Cerebellar cortex (tissue), 1 donor: Measurements from ENCODE around the gene FCHO1.
"Not testable (repeated sequence)": the region's sequence is repeated elsewhere in the genome, so short reads cannot be mapped to it uniquely, and the experiment has no call there.

ENCODE experiments used
- DNase-seq: peaks from one replicate; pipeline ENCODE4 v3.0.0-alpha.2; 2015; ENCODE audit warnings: low spot score

The FCHO1 gene

DNA sequence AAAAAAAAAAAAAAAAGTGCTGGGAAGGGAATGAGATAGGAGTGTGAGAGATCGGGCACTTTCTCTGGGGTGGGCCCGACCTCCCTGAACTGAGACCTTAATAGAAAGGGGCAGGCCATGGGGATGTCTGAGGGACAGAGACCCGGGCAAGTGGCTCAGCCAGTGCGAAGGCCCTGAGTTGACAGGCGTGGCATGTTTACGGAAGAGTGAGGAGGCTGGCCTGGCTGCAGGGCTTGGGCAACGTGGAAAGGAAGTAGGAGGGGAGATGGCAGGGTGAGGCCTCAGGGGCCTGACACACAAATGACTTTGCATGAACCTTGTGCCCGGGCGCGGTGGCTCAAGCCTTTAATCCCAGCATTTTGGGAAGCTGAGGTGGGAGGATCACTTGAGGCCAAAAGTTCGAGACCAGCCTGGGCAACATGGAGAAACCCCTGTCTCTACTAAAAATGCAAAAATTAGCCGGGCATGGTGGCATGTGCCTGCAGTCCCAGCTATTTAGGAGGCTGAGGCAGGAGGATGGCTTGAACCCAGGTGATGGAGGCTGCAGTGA, 13.9 kb downstream of the FCHO1 start:
- DNase-seq, result no peak

DNA sequence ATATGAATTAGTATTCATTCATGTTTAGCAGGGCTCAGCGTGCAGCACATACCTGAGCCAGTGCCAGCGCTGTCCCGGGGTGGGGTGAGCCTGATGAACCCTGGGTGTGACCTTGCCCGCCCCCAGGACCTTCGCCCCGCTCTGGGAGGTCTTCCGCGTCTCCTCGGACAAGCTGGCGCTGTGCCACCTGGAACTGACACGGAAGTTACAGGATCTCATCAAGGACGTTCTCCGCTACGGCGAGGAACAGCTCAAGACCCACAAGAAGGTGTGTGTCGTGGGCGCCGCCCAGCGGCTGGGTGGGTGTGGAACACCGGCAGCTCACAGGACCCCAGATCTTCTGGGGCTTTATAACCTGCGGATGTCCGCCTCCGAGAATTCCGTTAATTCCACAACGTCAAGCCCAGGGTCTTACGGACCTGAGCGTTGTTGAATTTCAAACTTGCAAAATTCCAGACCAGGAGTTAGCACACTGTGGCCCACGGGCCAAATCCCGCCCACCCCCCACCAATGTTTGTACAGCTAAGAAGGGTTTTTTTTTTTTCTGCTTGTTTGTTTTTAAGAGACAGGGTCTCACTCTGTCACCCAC, 15.4 kb downstream of the FCHO1 start:
- DNase-seq, result peak; percentile 74

DNA sequence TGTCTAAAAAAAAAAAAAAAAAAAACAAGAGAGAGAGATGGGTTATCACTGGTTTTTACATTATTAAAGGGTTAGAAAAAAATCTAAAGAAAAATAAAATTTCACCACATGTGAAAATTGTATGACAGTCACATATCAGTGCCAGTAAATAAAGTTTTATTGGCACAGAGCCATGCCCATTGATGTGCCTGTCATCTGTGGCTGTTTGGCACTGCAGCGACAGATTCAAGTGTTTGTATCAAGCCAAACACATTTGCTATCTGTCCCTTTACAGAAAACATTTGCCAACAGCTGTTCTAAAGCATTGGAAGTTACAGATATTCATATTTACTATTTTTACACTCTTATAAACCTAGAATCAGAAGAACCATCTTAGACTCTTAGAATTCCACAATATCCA, 16.3 kb downstream of the FCHO1 start:
- DNase-seq, result no peak

DNA sequence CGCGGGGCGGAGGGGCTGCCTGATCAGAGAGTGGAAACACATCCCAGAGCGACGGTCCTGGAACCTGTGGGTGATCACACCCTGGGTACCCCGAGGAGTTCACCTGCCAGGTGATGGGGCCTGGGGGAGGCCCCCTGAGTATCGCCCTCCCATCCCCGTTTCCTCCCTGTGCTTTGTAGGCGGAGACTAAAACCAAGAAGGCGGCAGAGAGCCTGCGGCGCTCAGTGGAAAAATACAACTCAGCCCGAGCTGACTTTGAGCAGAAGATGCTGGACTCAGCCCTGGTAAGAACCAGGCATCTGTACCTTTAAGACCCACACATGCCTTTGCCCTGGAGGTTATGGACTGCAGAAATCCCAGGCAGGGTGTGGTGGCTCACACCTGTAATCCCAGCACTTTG, 19.3 kb downstream of the FCHO1 start:
- DNase-seq, result no peak

DNA sequence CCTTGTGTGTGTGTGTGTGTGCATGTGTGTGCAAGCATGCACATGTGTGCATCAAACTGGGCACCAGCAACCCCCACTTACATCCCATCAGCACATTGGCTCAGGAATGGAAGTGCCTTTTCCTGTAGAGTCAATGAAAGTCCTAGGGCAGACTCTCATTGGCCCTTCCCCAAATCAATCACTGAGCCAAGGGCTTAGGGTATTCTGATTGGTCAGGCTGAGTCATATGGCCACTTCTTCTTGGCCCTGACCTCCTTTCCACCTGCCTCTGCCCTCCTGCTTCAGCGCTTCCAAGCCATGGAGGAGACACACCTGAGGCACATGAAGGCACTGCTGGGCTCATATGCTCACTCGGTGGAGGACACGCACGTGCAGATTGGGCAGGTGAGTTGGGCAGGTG, 20.9 kb downstream of the FCHO1 start:
- no peak for DNase-seq

DNA sequence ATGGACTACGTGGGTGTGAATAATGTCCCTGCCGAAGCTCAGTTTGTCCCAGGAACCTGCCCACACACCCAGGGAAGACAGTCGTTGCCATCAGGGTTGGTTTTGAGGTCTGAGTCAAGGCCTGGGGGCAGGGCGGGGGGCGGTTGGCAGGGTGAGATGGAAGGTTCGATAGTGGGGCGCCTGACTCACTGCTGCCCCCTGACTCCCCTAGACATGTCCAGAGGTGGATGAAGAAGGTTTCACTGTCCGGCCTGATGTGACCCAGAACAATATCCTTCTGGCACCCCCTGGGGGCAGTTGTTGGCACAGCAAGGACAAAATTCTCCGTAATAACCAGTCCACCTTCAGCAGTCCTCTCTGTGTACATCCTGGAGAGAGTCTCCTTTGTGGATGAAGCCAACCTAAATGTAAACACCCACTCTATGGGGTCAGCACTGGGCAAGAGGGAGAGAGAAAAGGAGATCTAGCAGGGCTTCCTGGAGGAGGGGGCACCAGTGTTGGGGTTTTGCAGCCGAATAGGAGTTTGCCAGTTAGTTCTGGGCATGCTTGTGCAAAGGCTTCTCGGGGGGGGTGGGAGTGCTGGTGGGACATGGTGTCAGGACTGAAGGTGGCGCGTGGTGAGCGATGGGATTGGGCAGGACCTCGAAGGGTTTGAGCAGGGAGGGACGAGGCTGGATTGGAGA, 24.1 kb downstream of the FCHO1 start:
- DNase-seq, result peak; percentile 65

DNA sequence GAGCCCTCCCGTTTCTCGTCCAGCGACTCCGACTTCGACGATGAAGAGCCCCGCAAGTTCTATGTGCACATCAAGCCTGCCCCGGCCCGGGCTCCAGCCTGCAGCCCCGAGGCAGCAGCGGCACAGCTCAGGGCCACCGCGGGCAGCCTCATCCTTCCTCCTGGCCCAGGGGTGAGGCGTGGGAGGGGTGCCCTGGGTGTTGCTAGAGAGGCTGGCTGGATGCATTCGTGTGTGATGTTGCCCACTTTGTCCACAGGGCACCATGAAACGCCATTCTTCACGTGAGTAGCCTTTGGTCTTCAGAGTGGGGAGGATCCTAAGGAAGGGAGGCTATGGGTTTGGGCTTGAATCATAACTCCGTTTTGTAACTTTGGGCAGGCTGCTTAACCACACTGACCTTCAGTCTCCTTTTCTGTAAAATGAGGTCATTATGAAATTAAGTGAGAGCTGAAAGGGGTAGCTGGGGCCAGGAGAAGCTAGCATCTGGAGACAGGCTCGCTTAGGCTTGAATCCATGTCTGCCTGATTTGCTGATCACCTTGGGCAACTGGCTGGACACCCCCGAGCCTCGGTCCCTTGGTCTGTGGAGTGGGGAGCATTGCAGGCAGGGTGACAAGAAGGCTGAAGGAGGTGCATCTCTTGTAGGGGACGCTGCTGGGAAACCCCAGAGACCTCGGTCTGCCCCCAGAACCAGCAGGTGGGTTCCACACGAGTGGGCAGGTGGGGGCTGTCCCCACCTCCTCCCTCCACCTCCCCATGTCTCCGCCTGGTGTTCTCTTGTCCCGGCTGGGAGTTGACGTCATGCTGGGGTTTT, 24.9 kb downstream of the FCHO1 start:
- DNase-seq, result no peak

DNA sequence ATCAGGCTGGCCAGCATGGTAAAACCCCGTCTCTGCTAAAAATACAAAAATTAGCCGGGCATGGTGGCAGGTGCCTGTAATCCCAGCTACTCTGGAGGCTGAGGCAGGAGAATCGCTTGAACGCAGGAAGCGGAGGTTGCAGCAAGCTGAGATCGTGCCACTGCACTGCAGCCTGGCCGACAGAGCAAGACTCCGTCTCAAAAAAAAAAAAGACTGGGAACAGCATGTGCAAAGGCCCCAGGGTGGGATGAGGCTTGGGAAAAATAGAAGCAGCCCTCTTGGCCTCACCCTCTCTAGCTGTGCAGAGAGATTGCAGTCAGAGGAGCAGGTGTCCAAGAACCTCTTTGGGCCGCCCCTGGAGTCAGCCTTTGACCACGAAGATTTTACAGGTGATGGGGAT, 26.6 kb downstream of the FCHO1 start:
- DNase-seq, result not testable (repeated sequence)

DNA sequence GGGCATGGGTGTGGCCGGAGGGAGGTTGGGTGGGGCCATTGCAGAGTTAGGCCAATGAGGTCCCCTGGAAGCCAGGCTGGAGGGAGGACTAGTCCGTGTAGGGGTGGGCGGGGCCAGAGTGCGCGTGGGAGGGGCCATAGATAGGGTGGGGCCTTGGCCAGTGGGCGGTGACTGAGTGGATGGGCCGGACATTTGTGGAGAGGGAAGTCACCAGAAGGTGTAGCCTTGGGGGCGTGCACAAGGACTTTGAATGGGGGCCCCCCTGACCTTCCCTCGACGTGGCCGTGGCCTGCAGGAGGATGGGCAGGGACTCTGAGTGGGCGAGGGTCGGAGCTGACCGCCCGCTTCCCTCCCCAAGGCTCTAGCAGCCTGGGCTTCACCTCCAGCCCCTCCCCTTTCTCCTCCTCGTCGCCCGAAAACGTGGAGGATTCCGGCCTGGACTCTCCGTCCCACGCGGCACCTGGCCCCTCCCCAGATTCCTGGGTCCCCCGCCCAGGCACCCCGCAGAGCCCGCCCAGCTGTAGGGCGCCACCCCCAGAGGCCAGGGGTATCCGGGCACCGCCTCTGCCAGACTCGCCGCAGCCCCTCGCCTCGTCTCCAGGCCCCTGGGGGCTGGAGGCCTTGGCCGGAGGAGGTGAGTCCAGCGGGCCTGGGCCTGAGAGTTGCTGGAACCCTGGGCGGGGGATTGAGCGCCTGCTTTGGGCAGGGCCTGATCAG, 27.1 kb downstream of the FCHO1 start:
- DNase-seq, result peak; percentile 58

DNA sequence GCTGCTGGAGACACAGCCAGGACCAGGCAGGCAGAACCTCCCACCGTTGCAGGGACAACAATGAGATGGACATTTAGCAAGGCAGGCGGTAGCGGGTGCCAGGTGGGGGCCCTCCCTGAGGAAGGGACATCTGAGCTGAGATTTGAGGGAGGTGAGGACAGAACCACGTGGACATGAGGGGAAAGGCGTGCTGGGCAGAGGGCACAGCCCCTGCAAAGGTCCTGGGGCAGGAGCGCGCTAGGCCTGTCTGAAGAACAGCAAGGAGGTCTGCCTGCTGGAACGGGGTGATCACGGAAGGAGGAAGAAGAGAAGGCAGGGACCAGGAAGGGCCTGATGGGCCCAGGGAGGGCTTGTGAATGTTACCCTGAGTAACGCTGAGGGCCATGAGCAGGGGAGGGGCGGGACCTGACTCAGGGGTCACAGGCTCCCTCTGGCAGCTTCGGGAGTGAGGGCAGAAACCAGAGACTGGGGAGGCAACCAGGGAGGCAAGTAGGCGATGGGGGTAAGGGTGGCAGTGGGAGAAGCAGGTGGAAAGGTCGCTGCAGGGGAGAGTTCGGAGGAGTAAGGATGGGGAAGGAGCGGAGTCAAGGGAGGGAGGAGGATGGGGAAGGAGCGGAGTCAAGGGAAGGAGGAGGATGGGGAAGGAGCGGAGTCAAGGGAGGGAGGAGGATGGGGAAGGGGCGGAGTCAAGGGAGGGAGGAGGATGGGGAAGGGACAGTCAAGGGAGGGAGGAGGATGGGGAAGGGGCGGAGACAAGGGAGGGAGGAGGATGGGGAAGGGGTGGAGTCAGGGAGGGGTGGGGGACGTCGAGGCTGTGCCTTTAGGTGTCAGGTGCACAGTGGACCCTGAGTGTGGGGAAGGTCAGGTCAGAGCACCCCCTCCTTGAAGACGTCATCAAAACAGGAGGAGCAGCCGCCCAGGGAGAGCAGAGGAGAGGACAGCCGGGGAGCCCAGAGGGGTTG, 28.0 kb downstream of the FCHO1 start:
- peak; percentile 85 for DNase-seq

DNA sequence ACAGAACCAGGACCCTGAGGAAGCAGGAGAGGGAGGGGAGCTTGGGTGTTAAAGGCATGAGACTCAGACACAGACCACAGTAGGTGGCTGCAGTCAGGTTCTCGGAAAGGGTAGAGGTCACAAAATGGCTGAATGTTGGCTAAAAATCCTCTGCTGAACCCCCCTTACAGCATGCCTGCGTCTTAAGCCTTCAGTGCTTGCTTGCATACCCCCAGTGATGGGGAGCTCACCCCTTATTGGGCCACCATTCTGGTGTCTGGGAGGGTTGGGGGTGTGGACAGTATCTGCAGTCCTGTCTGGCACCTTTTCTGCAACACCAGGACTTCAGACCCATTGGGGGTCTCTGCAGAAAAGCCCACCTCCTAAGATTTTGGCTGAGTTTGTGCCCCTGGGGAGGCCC, 29.5 kb downstream of the FCHO1 start:
- DNase-seq, result no peak

DNA sequence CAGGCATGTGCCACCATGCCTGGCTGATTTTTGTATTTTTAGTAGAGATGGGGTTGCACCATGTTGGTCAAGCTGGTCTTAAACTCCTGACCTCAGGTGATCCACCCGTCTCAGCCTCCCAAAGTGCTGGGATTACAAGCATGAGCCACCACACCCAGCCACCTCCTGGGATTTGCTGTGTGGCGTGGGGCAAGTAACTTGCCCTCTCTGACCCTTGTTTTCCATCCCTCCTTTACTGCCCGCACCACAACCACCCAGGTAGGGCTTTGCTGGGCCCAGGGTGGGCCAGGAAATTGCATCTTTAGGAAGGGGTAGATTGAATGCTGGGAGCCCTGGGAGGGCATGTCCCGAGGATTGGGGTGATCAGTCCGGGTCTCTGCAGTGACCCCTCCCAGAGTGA, 32.4 kb downstream of the FCHO1 start:
- not testable (repeated sequence) for DNase-seq

DNA sequence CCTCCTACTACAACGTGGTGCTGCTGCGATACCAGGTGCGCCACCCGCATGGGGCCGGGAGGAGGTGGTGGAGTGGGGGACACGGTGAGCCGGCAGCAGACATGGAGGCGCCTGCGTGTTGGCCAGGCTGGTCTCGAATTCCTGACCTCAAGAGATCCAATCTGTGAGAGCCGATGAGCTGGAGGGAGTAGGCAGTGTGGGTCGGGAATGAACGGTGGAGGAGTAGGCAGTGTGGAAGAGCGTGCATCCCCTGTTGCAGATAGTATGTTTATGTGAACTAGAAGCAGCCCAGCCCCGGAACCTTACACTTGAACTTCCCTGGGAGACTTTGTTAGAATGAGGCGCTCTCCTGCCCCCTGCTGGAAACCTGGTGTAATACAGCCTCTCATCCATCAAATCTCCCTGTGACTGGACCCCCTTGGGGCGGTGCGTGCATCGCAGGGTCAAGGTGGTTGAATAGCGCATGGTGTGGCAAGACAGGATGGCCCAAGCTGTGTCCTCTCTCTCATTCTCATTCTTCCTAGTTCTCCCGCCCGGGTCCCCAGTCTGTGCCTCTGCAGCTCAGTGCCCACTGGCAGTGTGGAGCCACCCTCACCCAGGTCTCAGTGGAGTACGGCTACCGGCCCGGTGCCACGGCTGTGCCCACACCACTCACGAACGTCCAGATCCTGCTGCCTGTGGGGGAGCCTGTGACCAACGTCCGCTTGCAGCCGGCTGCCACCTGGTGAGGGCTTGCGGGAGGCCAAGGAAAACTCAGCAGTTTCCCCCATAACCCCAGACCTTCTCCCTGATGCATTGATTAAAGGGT, 33.1 kb downstream of the FCHO1 start:
- DNase-seq, result peak; percentile 85

DNA sequence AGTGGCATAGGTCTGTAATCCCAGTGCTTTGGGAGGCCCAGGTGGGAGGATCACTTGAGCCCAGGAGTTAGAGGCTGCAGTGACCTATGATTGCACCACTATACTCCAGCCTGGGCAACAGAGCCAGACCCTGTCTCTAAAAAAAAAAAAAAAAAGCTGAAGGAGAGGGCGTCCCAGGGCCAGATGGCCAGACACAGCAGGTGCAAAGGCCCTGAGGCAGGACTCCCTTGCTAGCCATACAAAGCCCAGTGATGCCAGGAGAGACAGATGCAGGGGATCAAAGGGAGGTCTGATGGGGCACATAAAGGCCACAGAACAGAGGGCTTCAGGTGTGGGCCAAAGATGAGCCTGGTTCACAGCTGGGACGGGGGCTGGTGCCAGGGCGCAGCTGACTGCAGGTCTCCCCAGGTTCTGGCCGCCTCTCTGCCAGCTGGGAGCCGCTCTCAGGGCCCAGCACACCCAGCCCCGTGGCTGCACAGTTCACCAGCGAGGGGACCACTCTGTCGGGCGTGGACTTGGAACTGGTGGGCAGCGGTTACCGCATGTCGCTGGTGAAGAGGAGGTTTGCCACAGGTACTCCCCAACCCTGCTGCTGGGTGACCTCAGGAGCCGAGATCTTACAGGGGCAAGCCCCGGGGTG, 36.1 kb downstream of the FCHO1 start:
- DNase-seq, result no peak

DNA sequence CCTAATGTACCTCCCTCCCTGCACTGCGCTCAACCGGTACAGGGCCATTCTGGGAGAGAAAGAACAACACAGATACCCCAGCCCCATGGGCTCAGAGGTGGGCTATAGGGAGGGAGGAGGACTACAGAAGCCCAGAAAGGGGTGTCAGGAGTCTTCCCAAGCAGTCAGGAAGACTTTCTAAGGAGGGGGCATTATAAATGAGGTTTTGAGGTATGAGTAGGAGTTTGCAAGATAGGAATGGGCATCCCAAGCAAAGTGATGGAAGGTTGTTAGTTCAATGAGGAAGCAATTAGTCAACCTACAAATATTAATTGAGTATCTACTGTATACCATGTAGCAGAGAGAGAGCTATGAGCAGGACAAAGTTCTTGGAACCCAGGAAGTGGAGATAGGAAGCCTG, 37.4 kb downstream of the FCHO1 start:
- no peak for DNase-seq

DNA sequence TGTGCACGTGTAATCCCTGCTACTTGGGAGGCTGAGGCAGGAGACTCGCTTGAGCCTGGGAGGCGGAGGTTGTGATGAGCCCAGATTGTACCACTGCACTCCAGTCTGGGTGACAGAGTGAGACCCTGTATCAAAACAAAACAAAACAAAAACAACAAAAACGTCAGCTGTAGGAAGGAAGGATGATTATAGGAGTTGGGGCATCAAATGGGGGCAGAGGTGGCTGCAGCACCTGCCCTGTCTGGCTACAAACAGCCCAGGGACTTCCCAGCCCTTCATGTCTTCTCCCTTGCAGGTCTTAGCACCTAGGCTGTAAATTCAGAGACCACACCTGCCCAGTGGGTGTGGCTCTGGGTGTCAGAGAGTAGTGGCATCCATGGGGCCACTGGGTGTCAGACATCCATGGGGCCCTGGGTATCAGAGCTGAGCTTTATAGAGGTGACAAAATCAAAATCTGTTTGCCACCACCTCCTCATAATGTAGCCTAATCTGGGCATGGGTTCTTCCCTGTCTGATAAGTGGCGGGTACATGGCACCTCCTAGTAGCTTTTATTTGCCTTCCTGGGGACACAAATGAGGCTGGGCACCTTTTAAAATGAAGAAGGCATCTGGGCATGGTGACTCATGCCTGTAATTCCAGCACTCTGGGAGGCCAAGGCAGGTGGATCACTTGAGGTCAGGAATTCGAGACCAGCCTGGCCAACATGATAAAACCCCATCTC, 38.9 kb downstream of the FCHO1 start:
- no peak for DNase-seq

DNA sequence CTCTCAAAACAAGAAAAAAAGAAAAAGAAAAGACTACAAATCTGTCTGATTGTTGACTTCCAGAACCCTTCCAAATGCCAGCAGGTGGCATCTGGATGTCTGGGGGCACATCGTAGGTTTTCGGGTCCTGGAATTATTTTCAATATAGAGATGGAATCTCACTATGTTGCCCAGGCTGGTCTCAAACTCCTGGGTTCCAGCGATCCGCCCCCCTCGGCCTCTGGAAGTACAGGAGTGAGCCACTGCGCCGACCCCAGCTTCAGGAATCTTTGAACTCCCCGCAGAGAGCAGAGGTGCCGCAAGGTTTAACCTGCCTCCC, 43.1 kb downstream of the FCHO1 start:
- DNase-seq, result no peak

DNA sequence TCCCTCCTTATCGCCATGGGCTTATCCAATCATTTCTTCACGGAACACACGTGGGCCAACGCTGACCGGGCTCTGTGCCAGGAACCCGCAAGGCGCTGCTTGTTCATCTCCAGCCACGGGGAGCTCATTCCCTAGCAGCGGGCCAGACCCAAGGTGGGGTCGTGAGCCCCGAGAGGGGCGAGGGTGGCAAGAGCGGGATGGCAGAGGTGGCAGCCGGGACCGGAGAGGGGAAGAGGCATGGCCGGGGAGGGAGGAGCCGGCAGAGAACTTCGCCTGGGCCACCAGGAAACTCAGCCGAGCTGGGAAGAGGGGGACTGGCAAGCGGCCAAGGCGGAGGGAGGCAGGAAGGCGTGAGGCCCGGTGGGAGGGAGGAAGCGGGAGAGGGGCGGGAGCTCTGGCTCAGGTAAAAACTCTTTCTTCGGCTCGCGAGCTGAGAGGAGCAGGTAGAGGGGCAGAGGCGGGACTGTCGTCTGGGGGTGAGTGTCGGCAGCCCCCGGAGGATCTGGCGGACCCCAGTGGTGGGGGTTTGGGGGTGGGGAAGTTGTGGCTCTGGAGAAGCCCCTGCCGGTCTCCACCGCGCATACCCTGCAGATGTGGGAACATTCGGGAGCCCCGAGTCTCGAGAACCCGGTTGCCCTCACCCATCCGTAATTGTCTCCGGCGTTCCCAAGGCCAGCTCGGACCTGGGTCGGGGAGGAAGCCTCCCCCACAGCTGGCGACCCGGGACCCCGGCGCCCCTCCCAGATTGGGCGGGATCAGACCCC, 43.6 kb downstream of the FCHO1 start, which contains the start of gene B3GNT3:
B3GNT3 (plus strand) TSS at position 408 of the 764 bp plus-strand sequence. CDS start 12,670 bp downstream, outside the sequence.
- DNase-seq, result no peak
